Colonic mucosa (tissue), 4 donors: Measurements from ENCODE around the gene TYMP. TPM values are rescaled to one million over a fixed set of nuclear protein-coding genes. Genes with fewer than 3 reads are reported as not detected.
"Not testable (repeated sequence)": the region's sequence is repeated elsewhere in the genome, so short reads cannot be mapped to it uniquely, and the experiment has no call there.

ENCODE experiments used
- DNase-seq: peaks from one replicate; pipeline ENCODE4 v3.0.0-alpha.2; 2020
- H3K27ac ChIP-seq: fragments of 200-600 bp; one replicate; pipeline ENCODE4 v1.8.0; 2021
- H3K27me3 ChIP-seq: fragments of 200-600 bp; one replicate; pipeline ENCODE4 v1.8.0; 2021
- H3K36me3 ChIP-seq: fragments of 200-600 bp; one replicate; pipeline ENCODE4 v1.8.0; 2021
- H3K4me1 ChIP-seq: fragments of 200-600 bp; one replicate; pipeline ENCODE4 v1.8.0; 2021; ENCODE audit warnings: mild to moderate bottlenecking
- H3K4me3 ChIP-seq: fragments of 200-600 bp; one replicate; pipeline ENCODE4 v1.8.0; 2021
- H3K9ac ChIP-seq, 2 donors: one replicate each; pipeline ENCODE4 v1.7.0; 2013; ENCODE audit warnings: control low read depth in 2 of 2, low read depth in 2 of 2, low read length in 2 of 2
- H3K9me3 ChIP-seq: fragments of 200-600 bp; one replicate; pipeline ENCODE4 v1.8.0; 2021
- intact Hi-C: fragments of 100-400 bp; cut with DNase I; formaldehyde crosslinking; loops from one replicate; pipeline ENCODE4 v1.14.1; 2022
- total RNA-seq, 2 donors: library from RNA; stranded (reverse); fragmentation: NEBNext Ultra II Directional in 1 of 2; extraction: Animal tissue kit (Norgen Biotek cat#: 25700) in 1 of 2; gene quantifications; one replicate each; pipeline ENCODE4 v1.2.1, GENCODE V29; 2021
- TF ChIP-seq, protein P1 (sequence below): fragments of 200-600 bp; IDR thresholded peaks from one replicate; pipeline ENCODE4 v1.8.0; 2022; ENCODE audit warnings: antibody characterized with exemption, mild to moderate bottlenecking
- donor health status: healthy.
- donor health status: DM: no; HTN: no; CAD: no.
- donor health status: DM: no; HTN: no; CAD: no.

Gene TYMP
- total RNA-seq, 2 donors from 2014 or later: 22.6 to 28.0 TPM

DNA sequence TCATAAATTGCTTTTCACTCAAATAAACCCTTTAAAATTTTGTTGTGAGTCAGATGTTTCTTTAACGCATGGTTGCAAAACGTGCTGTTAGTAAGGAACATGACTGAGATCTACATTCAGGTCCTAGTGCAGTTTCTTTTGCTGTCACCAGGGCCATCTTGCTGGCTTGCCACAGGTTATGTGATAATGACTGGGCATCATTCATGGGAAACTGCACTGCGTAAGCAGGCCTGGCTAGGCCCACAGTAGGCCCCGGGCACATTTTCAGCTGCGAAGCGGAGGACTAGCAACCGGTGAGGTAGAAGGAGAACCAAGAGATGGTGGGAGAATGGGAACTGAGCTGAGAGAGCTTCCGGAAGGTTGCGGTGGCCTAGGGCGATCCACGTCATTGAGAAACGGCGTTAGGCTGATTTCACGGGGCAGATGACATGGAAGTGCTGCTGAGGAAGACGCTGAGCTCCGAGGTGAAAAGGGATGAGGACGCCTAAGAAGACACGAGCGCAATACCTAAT lies 12.7 kb upstream of the TYMP start:
- intact Hi-C loops: no loop called here
- peaks cover 4% of the 10 kb centered on the region for H3K4me1 ChIP-seq
- H3K9ac ChIP-seq: peak overlapping the region in 1 of 2 donors; percentile 43
- no peak overlapping the region for H3K4me3 ChIP-seq
- H3K27ac ChIP-seq: peak overlapping the region; percentile 94
- no peaks in the 10 kb centered on the region for H3K36me3 ChIP-seq
- TF ChIP-seq, protein P1, sequence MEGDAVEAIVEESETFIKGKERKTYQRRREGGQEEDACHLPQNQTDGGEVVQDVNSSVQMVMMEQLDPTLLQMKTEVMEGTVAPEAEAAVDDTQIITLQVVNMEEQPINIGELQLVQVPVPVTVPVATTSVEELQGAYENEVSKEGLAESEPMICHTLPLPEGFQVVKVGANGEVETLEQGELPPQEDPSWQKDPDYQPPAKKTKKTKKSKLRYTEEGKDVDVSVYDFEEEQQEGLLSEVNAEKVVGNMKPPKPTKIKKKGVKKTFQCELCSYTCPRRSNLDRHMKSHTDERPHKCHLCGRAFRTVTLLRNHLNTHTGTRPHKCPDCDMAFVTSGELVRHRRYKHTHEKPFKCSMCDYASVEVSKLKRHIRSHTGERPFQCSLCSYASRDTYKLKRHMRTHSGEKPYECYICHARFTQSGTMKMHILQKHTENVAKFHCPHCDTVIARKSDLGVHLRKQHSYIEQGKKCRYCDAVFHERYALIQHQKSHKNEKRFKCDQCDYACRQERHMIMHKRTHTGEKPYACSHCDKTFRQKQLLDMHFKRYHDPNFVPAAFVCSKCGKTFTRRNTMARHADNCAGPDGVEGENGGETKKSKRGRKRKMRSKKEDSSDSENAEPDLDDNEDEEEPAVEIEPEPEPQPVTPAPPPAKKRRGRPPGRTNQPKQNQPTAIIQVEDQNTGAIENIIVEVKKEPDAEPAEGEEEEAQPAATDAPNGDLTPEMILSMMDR: no peak
- H3K27me3 ChIP-seq: peaks cover 15% of the 10 kb centered on the region
- no peak for DNase-seq
- H3K9me3 ChIP-seq: no peaks in the 10 kb centered on the region

DNA sequence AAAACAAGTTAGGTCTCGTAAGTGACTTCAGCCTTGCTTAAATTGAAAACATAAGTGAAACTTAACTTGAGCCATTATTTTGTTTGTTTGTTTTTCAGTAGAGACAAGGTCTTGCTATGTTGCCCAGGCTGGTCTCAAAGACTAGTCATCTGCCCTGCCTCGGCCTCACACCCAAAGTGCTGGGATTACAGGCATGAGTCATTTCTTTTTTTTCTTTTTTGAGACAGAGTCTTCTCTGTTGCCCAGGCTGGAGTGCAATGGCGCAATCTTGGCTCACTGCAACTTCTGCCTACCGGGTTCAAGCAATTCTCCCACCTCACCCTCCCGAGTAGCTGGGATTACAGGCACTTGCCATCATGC lies 11.8 kb upstream of the TYMP start:
- H3K4me1 ChIP-seq, H3K9me3 ChIP-seq, intact Hi-C loops, H3K36me3 ChIP-seq, H3K27me3 ChIP-seq, H3K4me3 ChIP-seq, H3K9ac ChIP-seq, DNase-seq: not testable (repeated sequence)
- peak overlapping the region; percentile 94 for H3K27ac ChIP-seq

DNA sequence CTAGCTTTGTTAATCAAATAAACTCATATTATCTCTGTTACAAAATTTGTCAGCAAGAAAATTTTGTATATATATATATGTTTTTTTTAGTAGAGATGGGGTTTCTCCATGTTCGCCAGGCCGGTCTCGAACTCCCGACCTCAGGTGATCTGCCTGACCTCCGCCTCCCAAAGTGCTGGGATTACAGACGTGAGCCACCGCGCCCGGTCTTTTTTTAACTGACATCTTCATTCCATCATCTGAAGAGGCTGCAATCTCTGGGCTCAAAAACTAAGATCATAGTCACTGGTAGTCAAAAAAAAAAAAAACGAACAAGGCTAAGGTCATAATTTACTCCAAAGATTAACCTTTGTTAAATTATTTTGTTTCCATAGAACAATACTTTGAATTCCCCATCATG lies 10.6 kb upstream of the TYMP start:
- peak overlapping the region; percentile 94 for H3K27ac ChIP-seq
- H3K27me3 ChIP-seq: no peaks in the 10 kb centered on the region
- H3K36me3 ChIP-seq: no peaks in the 10 kb centered on the region
- TF ChIP-seq, protein P1: no peak
- H3K9me3 ChIP-seq: no peaks in the 10 kb centered on the region
- intact Hi-C loops: no loop called here
- peaks cover 4% of the 10 kb centered on the region for H3K4me1 ChIP-seq
- no peak for DNase-seq
- H3K4me3 ChIP-seq: no peak overlapping the region
- no peak overlapping the region for H3K9ac ChIP-seq

DNA sequence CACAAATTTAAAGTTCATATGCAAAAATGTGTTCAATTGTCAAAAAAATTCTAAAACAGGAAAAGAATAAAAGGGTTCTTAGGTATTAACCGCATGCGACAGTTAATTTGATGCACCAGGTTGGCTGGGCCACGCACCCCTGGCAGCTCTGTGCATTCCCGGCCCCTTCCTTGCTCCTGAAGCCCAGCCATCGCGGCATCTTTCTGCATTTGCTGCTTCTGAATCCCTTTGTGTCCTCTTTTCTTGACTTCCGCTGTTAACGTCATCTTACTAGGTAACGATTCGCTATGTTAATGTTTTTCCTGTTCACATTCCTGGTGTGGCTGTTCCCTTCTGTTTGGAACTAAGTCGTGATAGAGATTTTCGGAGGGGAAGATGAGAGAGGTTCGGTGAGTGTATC lies 8.0 kb upstream of the TYMP start:
- H3K9ac ChIP-seq: peak overlapping the region in 1 of 2 donors; percentile 24
- H3K4me1 ChIP-seq: peaks cover 4% of the 10 kb centered on the region
- intact Hi-C loops: no loop called here

DNA sequence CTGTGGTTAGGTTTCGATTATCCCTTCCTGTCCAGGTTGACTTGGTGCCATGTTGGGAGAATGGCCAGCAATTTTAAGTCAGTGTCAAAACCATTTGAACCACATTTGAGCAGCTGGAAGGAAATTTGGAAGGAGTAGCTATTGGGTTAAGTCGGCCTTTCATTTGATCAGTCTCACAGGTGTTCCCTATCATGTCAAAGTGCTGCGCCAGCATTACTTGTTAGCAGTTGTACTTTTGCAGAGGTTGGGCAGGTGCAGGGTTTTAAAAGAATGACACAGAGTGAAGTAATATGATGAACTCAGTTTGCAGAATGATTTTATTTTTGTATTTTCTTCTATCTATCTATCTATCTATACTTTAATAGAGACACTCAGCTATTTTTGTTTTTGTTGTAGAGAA lies 6.4 kb upstream of the TYMP start:
- TF ChIP-seq, protein P1: no peak
- H3K27ac ChIP-seq: no peak overlapping the region
- H3K4me3 ChIP-seq: no peak overlapping the region
- DNase-seq: no peak
- no peaks in the 10 kb centered on the region for H3K27me3 ChIP-seq
- no peaks in the 10 kb centered on the region for H3K9me3 ChIP-seq
- intact Hi-C loops: no loop called here
- H3K36me3 ChIP-seq: no peaks in the 10 kb centered on the region
- peaks cover 4% of the 10 kb centered on the region for H3K4me1 ChIP-seq
- H3K9ac ChIP-seq: no peak overlapping the region

More for the DNA sequence above, 8.0 kb upstream of the TYMP start:
- TF ChIP-seq, protein P1: no peak
- H3K27me3 ChIP-seq: no peaks in the 10 kb centered on the region
- DNase-seq: no peak
- no peaks in the 10 kb centered on the region for H3K36me3 ChIP-seq
- H3K9me3 ChIP-seq: no peaks in the 10 kb centered on the region
- no peak overlapping the region for H3K4me3 ChIP-seq
- H3K27ac ChIP-seq: peak overlapping the region; percentile 94

DNA sequence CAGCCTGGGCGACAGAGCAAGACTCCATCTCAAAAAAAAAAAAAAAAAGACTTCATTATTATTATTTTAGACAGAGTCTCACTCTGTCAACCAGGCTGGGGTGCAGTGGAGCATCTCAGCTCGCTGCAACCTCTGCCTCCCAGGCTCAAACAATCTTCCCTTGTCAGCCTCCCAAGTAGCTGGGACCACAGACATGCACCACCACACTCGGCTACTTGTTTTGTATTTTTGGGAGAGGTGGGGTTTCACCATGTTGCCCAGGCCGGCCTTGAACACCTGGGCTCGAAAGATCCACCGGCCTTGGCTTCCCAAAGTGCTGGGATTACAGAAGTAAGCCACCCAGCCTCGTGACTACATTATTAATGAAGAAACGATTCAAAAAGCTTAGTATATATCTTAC lies 5.3 kb upstream of the TYMP start:
- intact Hi-C loops: no loop called here
- no peaks in the 10 kb centered on the region for H3K36me3 ChIP-seq
- no peaks in the 10 kb centered on the region for H3K9me3 ChIP-seq
- peaks cover 4% of the 10 kb centered on the region for H3K4me1 ChIP-seq
- H3K27me3 ChIP-seq: no peaks in the 10 kb centered on the region
- TF ChIP-seq, protein P1: no peak
- H3K4me3 ChIP-seq: no peak overlapping the region
- H3K27ac ChIP-seq: no peak overlapping the region
- DNase-seq: no peak
- no peak overlapping the region for H3K9ac ChIP-seq

DNA sequence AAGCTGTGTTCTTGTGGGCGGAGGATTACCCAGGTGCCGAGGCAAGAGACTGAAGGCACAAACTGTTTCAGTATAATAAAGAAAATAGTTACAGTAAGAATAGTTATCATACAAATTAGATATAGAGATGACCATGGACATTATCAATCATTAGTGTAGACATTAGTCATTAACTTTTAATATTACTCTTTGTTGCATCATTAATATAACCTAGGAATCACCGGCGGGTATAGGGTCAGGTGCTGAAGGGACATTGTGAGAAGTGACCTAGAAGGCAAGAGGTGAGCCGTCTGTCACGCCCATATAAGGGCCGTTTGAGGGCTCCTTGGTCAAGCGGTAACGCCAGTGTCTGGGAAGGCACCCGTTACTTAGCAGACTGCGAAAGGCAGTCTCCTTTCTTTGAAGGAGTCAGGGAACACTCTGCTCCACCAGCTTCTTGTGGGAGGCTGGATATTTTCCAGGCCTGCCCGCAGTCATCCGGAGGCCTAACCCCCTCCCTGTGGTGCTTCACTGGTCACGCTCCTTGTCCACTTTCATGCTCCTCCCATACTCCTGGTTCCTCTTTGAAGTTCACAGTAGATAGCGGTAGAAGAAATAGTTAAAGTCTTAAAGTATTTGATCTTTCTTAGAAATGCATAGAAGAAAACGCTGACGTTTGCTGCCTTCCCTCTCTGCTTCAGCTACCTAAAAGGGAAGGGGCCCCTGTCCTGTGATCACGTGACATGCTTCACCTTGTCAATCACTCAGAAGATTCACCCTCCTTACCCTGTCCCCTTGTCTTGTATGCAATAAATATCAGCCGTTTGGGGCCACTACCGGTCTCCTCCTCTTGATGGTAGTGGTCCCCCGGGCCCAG lies 4.3 kb upstream of the TYMP start:
- not testable (repeated sequence) for H3K4me1 ChIP-seq, H3K27me3 ChIP-seq

More for the DNA sequence above, 4.3 kb upstream of the TYMP start:
- H3K9ac ChIP-seq, intact Hi-C loops, DNase-seq, H3K9me3 ChIP-seq, H3K36me3 ChIP-seq, H3K4me3 ChIP-seq: not testable (repeated sequence)
- peak overlapping the region; percentile 45 for H3K27ac ChIP-seq
